CD4-positive, alpha-beta T cell treated with Interleukin-17A for 1 hour (primary cell): ENCODE results near the gene FAM107A.
A peak's percentile ranks its signal among the peaks of the same experiment; 100 is the strongest.

Experiments used
- DNase-seq: peaks from one replicate; pipeline ENCODE4 v3.0.0-alpha.2; 2020

FAM107A gene

DNA sequence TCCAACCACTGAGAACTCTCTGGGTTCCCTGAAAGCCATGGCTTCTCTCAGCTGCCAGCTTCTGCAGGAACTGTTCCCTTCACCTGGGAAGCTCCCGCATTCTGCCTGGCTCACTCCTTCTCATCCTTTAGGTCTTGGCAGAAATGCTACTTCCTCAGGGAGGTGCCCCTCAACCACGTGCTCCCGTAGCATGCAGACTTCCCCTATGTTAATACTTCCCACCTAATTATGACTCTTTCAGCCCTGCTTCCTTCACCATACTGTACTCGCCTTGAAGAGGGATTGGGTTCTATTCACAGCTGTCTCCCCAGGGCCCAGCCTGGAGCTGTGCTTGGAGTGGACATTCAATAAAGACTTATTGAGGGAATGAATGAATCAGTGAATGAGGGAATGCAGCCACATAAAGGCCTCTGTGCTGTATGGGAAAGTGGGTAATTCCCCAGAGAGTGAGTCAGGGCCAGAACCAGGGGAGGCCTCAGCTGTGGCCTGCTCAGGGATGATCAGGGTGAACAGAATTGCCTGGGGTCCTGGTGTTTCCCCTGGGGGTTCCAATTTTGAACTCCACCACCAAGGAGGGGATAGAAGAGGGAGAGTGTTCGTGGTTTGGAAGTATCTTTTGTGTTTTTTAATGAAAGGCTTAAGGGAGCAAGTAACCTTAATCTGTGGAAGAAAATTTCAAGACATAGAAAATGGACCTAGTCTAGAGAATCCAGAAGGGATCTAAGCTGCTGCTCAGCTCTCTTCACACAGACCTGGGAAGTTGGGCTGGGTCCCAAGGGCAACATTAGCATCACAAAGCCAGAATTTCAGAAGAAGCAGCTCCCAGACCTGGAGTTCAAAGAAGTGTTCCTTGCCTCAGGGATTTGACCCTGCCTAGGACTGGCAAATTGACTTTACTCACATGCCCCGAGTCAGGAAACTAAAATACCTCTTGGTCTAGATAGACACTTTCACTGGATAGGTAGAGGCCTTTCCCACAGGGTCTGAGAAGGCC, 14.6 kb upstream of the FAM107A start:
- no peak for DNase-seq

GRCh38 chr3:58588030-58588614, 10.9 kb upstream of the FAM107A start:
- no peak for DNase-seq

DNA sequence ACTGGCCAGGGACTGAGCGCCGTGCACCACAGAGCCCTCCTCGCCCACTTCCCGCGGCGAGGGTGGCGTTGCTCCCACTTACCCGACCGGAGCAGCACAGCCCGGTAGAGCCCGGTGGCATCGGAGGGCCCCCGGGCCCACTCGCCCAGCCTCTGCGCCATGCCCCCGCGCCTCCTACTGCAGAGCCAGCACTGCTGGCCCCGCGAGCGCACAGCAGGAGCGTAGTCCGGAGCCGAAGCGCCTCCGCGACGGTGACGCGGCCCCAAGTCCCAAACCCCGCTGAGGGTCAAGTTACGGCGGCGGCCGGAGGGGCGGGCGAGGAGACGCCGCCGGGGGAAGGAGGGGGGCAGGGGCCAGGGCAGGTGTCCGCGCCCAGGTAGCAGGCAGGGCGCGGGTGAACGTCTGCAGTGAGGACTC, 9.6 kb upstream of the FAM107A start:
- DNase-seq, result no peak

DNA sequence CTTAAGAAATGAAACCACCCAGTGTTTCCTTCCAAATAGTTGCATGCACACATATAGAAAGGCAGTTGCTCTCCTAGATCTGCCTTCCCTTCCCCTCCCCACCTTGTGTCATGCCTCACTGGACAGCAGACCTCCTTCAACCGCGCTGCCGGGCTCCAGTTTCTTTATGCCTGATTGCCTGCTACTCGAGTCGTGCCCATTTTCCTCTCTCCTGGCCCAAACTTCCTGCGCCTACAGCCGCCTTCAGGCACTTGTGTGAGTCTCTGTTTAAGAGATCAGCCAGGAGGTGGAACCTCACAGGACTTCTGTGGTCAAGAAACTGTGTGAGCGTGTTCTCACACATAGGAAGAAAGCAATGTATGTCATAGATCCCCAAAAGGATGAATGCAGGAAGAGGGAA, 8.8 kb upstream of the FAM107A start:
- no peak for DNase-seq

DNA sequence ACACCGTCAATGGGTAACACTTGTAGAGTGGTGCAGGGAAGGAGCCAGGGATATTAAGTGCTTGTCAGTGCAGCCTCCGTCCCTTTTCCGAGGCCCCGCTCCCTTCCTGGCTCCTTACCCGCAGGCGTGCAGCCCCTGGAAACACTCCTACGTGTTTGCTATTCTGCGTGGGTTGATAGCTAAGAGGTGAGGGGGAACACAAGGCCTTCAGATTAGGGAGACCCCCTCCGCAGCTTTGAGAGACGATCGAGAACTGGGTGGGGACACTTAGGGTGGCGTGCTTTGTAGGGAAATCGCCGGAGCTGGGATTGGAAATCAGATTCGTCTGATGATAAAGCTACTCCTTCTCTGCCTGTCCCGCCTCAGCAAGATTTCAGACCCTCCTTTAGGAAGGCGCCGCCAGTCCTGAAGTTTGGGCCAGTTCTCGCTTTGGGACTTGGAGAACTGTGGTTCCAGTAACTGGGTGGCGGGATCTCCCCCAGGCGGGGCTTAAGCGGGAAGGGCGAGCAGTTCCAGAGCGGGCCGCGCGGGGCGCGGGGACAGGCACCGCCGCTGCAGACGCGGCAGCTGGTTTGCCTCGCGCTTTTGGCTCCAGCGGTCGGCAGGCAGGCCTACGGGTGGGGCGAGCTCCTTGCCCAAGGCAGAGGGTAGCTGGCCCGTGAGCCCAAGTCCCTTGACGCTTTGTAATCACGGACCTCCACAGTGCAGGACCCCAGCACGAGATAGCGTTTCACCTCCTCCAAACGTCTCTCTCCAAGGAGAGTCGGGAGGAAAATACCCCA, 8.0 kb upstream of the FAM107A start:
- peak; percentile 41 for DNase-seq

GRCh38 chr3:58584690-58585004, 7.5 kb upstream of the FAM107A start:
- DNase-seq, result no peak

DNA sequence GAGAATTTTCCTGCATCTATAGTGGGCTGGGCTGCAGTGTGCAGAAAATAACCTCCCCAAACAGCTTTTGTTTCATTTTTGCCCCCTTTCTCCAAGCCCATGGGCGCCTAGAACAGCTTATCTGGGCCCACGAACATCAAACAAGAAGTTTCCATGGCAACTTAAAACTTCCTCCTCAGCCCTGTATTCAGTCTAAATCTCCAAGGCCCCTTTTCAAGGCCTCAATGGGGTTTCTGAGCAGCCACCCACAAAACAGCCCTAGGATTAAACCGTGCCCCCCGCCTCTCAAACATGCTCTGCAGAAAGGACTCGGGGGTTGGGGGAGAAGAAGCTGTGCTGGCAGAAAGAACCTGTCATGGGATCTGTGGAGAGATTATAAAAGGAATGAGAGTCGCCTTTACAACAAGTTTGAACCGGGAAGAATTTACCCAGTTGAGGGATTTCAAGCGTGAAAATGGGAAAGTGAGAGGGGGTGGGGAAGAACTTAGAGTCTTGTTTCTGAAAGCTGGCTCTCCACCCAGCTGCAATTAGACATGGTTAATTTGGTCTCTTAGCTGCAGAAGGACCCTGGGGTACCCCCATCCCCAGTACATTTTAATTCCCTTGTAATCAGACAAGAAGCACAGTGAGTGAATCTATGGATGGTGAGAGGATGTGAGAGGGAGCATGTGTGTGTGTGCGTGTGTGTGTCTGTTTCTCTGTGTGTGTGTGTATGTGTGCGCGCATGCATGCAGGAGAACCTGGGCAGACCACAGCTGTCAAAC, 4.3 kb upstream of the FAM107A start:
- no peak for DNase-seq

- DNase-seq, result no peak
These were observed 3.7 kb upstream of the FAM107A start for GRCh38 chr3:58580826-58581327.

DNA sequence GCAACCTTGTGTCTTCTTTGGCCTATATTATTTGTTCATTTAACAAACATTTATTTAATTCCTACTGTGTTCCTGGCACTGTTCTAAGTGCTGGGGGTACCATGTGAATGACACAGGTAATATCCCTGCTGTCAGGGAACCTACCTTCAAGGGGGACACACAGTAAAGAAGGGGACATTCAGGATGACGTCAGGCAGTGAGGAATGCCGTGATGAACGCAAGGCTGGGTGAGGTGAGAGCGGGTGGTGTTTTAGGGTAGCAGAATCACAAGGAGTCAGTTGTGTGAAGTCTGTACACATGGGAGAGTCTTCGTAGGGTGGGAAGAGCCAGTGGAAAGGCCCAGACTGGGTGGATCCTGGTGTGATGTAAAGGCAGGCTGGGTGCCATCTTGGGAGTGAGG, 1.7 kb upstream of the FAM107A start:
- no peak for DNase-seq

- no peak for DNase-seq
These were observed 475 bp downstream of the FAM107A start for GRCh38 chr3:58576716-58577115.

DNA sequence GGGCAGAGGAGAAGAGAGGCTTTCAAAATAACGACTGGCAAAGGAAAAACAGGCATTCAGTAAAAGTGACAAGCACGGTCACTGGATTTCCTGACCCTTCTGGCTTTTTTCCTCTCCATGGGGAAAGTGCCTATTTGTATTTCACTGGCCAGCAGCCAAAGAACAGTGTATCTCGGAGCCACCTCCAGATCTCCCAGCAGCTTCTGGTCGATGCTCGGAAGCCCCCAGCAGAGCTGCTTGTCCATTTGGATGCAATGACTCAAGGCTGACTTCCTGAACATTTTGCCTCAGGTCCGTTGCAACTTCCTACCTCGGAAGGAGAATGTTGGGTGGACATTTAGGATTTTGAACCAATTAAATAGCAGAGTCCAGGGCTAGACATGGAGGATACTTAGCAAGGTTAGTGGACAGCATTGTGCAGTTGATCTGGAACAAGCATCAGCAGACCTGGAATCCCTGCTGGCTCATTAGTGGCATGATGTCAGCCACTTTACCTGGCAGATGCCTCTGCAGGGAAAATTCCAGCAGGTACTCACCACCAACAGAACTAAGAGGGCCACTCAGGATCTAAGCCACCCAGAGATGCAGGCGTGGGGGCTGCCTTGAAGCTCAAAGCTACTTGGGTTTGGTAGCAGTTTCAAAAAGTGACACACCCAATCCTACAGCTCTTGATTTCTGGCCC, 1.1 kb downstream of the FAM107A start:
- DNase-seq, result no peak

GRCh38 chr3:58574682-58575081, 2.5 kb downstream of the FAM107A start:
- DNase-seq, result no peak

DNA sequence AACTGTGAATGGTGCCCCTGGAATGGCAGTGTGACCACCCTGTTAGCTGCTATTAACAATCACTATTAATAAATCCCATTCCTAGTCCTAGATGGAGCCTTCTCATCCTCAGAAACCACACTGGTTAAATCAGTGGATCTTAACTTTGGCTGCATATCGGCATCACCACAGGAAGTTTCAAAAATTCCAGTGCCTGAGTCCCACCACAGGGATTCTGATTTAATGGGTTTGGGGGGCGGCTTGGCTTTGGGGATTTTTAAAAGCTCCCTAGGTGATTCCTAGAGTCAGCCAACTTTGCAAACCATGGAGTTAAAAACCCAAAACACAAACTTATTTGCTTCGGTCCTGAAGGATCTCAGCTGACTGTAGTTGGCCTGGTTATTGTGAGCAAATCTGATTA, 3.1 kb downstream of the FAM107A start:
- no peak for DNase-seq

DNA sequence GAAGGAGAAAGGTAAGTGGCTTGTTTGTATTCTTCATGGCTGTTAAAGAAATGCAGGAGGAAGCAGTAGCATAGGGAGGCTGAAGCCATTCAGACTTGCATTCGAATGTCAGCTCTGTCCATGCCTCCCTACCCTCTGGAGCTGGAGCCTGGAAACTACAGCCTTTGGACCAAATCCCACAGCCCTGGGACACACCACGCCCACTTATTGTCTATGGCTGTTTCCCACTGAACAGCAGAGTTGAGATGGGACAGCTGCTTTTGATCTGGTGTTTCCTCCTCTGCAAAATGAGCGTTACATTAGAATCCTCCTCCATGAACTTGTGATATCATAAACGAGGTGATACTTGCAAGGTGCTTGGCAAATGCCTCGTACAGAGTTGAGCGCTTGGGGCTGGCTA, 3.6 kb downstream of the FAM107A start:
- DNase-seq, result no peak

GRCh38 chr3:58572634-58573230, 4.5 kb downstream of the FAM107A start:
- no peak for DNase-seq

- DNase-seq, result no peak
These were observed 5.1 kb downstream of the FAM107A start for GRCh38 chr3:58572013-58572633.

- no peak for DNase-seq
These were observed 6.3 kb downstream of the FAM107A start for GRCh38 chr3:58570851-58571250.

GRCh38 chr3:58569287-58570001, 7.7 kb downstream of the FAM107A start:
- no peak for DNase-seq

- peak; percentile 65 for DNase-seq
These were observed 8.5 kb downstream of the FAM107A start for GRCh38 chr3:58568572-58569286.

DNA sequence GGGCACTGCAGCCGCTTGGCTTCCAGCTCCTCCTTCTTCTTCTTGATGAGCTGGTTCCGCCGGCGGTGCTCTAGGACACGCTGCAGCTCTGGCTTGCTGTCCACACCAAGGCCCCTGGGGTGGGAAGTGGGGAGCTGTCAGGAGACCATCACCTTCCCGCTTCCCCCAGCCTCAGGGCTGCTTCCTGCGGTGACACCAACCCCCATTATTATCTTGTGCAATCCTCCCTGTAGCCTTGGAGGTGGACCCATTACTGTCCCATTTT, 10.0 kb downstream of the FAM107A start:
- DNase-seq, result no peak
